AG09309 (cell line): ENCODE results near the gene CLEC5A.
"Not testable (repeated sequence)": the region's sequence is repeated elsewhere in the genome, so short reads cannot be mapped to it uniquely, and the experiment has no call there.

ENCODE experiments used
- DNase-seq: peaks from one replicate; pipeline ENCODE4 v3.0.0-alpha.2; 2010; ENCODE audit warnings: low read depth
- H3K4me3 ChIP-seq: 2 replicates; pipeline ENCODE4 v1.5.1; 2011; ENCODE audit warnings: mild to moderate bottlenecking, low read depth, low read length, moderate library complexity; ENCODE audit not compliant: control insufficient read depth
- TF ChIP-seq, protein P1 (sequence below): IDR thresholded peaks from 2 replicates; pipeline ENCODE4 v1.5.1; 2011; ENCODE audit warnings: mild to moderate bottlenecking, low read depth, low read length, inconsistent platforms; ENCODE audit not compliant: insufficient read depth, control insufficient read depth; ENCODE audit errors: missing control alignments

CLEC5A gene

GRCh38 chr7:141946796-141947195 is at the start of gene CLEC5A:
Gene CLEC5A (minus strand): TSS chr7:141946974. CDS start chr7:141946292, 682 bp downstream.
- TF ChIP-seq, protein P1, sequence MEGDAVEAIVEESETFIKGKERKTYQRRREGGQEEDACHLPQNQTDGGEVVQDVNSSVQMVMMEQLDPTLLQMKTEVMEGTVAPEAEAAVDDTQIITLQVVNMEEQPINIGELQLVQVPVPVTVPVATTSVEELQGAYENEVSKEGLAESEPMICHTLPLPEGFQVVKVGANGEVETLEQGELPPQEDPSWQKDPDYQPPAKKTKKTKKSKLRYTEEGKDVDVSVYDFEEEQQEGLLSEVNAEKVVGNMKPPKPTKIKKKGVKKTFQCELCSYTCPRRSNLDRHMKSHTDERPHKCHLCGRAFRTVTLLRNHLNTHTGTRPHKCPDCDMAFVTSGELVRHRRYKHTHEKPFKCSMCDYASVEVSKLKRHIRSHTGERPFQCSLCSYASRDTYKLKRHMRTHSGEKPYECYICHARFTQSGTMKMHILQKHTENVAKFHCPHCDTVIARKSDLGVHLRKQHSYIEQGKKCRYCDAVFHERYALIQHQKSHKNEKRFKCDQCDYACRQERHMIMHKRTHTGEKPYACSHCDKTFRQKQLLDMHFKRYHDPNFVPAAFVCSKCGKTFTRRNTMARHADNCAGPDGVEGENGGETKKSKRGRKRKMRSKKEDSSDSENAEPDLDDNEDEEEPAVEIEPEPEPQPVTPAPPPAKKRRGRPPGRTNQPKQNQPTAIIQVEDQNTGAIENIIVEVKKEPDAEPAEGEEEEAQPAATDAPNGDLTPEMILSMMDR, result no peak
- no peak for DNase-seq
- no peak within 1 kb of the TSS for H3K4me3 ChIP-seq

DNA sequence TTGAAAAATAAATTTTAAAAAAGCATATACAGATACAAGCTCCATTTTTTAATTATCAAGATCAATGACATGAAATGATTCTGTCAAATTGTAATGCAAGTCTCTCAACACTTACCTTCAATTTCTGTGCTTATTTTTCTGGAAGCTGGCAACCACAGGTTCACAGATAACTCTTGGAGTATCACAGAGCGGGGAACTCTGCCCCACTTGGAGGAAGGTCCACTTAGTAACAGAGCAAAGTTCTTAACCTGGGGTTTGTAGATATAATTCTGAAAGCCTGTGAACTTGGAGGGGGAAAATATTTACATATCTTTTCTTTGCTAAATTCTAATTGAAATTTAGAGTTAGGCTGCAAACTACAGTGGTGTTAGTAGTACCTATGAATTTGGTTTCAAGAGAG is 46.6 kb upstream of the CLEC5A start:
- TF ChIP-seq, protein P1, result no peak
- no peak overlapping the region for H3K4me3 ChIP-seq
- no peak for DNase-seq

GRCh38 chr7:141992688-141993087 is 45.9 kb upstream of the CLEC5A start:
- no peak for DNase-seq
- TF ChIP-seq, protein P1, result no peak
- H3K4me3 ChIP-seq, result no peak overlapping the region

- DNase-seq, result no peak
- no peak overlapping the region for H3K4me3 ChIP-seq
- TF ChIP-seq, protein P1, result no peak
Measured at GRCh38 chr7:141992156-141992555, 45.4 kb upstream of the CLEC5A start.

DNA sequence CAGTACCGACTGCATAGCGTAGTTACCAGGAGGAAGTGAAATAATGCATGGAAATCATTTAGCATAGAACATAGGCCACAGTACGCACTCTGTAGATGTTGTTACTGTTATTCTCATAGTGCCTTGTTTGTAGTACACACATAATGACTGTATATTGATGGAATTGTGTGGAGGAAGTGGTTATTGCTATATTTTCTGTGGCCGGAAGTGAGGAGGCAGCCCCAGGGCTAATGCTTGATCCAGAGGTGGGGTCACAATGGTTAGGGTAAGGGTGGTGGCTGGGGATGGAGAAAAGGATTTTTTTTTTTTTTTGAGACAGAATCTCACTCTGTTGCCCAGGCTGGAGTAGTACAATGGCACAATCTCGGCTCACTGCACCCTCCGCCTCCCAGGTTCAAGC is 44.4 kb upstream of the CLEC5A start:
- DNase-seq, result no peak
- no peak overlapping the region for H3K4me3 ChIP-seq
- TF ChIP-seq, protein P1, result no peak

GRCh38 chr7:141990011-141990725 is 43.4 kb upstream of the CLEC5A start:
- TF ChIP-seq, protein P1, result no peak
- DNase-seq, result no peak
- H3K4me3 ChIP-seq, result no peak overlapping the region

DNA sequence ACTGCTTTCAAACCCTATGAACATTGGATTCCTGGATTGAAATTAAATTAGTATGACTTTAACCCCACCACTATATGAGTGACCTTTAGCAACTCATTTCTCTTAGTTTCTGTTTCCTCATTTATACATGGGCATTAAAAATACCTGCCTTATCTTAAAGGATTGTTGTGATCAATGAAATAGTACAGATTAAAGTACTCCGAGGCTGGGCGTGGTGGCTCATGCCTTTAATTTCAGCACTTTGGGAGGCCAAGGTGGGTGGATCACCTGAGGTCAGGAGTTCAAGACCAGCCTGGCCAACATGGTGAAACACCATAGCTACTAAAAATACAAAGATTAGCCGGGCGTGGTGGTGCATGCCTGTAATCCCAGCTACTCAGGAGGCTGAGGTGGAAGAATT is 41.0 kb upstream of the CLEC5A start:
- DNase-seq, H3K4me3 ChIP-seq: not testable (repeated sequence)
